Endothelial cell of umbilical vein (primary cell): Measurements from ENCODE around the gene LRP5.

Source experiments
- CTCF ChIP-seq, 2 donors: IDR thresholded peaks; 1 replicate in 1 of 2; 2 replicates in 1 of 2; pipeline ENCODE4 v1.5.1; 2011; ENCODE audit warnings: low read length in 2 of 2, mild to moderate bottlenecking in 2 of 2, moderate library complexity in 2 of 2, control low read depth in 1 of 2, inconsistent platforms in 1 of 2, low read depth in 1 of 2; ENCODE audit not compliant: insufficient read depth in 1 of 2; ENCODE audit errors: extremely low read depth in 1 of 2
- EZH2 ChIP-seq: IDR thresholded peaks from 2 replicates; pipeline ENCODE4 v1.6.1; 2012; ENCODE audit warnings: borderline replicate concordance, low read depth, mild to moderate bottlenecking, moderate library complexity, low read length, inconsistent platforms; ENCODE audit not compliant: severe bottlenecking
- FOS ChIP-seq: IDR thresholded peaks from 2 replicates; pipeline ENCODE4 v1.6.1; 2011; ENCODE audit warnings: mild to moderate bottlenecking, low read length, moderate library complexity, borderline replicate concordance; ENCODE audit not compliant: insufficient read depth
- POLR2A ChIP-seq: IDR thresholded peaks from 2 replicates; pipeline ENCODE4 v1.6.1; 2012; ENCODE audit warnings: low read depth, mild to moderate bottlenecking, control low read depth, low read length
- POLR2AphosphoS5 ChIP-seq: IDR thresholded peaks from 2 replicates; pipeline ENCODE4 v1.6.1; 2012; ENCODE audit warnings: low read depth, mild to moderate bottlenecking, control low read depth, low read length, moderate library complexity; ENCODE audit not compliant: insufficient read depth

DNA sequence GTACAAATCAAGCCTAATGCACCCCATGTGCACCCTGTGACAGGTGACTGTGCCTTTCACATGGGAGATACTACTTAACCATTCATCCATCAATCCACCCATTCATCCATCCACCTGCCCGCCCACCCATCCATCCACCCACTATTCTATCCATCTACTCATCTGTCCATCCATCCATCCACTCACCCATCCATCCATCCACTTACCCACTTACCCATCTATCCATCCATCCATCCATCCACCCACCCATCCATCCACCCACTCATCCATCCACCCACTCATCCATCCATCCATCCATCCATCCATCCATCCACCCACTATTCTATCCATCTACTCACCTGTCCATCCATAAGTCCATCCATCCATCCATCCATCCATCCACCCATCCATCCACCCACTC lies 48.1 kb upstream of the LRP5 start:
- TF ChIP-seq CTCF (IDR thresholded peaks at IDR 0.05; ENCODE audit: extremely low read depth in 1 of 2, insufficient read depth in 1 of 2, low read depth in 1 of 2, low read length in 2 of 2): no peak
- no peak for TF ChIP-seq POLR2A
- TF ChIP-seq FOS: no peak
- TF ChIP-seq POLR2AphosphoS5: no peak
- no peak for TF ChIP-seq EZH2
